Ishikawa (cell line): Measurements from ENCODE around the gene OSER1.
A peak's percentile ranks its signal among the peaks of the same experiment; 100 is the strongest.

Source experiments
- CEBPB ChIP-seq: IDR thresholded peaks from 2 replicates; pipeline ENCODE4 v1.6.1; 2012
- CREB1 ChIP-seq: IDR thresholded peaks from 2 replicates; pipeline ENCODE4 v1.6.1; 2012; ENCODE audit warnings: low read depth
- EGR1 ChIP-seq: IDR thresholded peaks from 2 replicates; pipeline ENCODE4 v1.6.1; 2012
- EP300 ChIP-seq: IDR thresholded peaks from 2 replicates; pipeline ENCODE4 v1.6.1; 2012; ENCODE audit warnings: borderline replicate concordance
- FOXM1 ChIP-seq: IDR thresholded peaks from 2 replicates; pipeline ENCODE4 v1.6.1; 2012; ENCODE audit warnings: low read depth, borderline replicate concordance
- MAX ChIP-seq: IDR thresholded peaks from 2 replicates; pipeline ENCODE4 v1.6.1; 2012
- NFIC ChIP-seq: IDR thresholded peaks from 2 replicates; pipeline ENCODE4 v1.6.1; 2012
- RAD21 ChIP-seq: IDR thresholded peaks from 2 replicates; pipeline ENCODE4 v1.6.1; 2012; ENCODE audit warnings: low read depth
- REST ChIP-seq: IDR thresholded peaks from 2 replicates; pipeline ENCODE4 v1.6.1; 2012; ENCODE audit warnings: low read depth, mild to moderate bottlenecking
- TAF1 ChIP-seq: IDR thresholded peaks from 2 replicates; pipeline ENCODE4 v1.6.1; 2012; ENCODE audit warnings: low read depth, mild to moderate bottlenecking
- TCF12 ChIP-seq: IDR thresholded peaks from 2 replicates; pipeline ENCODE4 v1.6.1; 2012; ENCODE audit warnings: low read depth
- TEAD4 ChIP-seq: IDR thresholded peaks from 2 replicates; pipeline ENCODE4 v1.6.1; 2012
- USF1 ChIP-seq: IDR thresholded peaks from 2 replicates; pipeline ENCODE4 v1.6.1; 2012
- YY1 ChIP-seq: IDR thresholded peaks from 2 replicates; pipeline ENCODE4 v1.6.1; 2012; ENCODE audit warnings: low read depth
- ZBTB7A ChIP-seq: IDR thresholded peaks from 2 replicates; pipeline ENCODE4 v1.6.1; 2012; ENCODE audit warnings: low read depth

The OSER1 gene

GRCh38 chr20:44190197-44190852 lies 20.2 kb downstream of the OSER1 start:
- TF ChIP-seq TEAD4: 0 out of 2 replicates have a peak, but pooled peaks have one; percentile 30
- TF ChIP-seq FOXM1: peak; percentile 52; the same call in 1 of the 2 replicates
- peak; percentile 42; the same call in 1 of the 2 replicates for TF ChIP-seq MAX
- peak; percentile 98 for TF ChIP-seq RAD21

GRCh38 chr20:44188752-44189151 lies 21.8 kb downstream of the OSER1 start:
- TF ChIP-seq EGR1 (no peak), REST (no peak), CEBPB (no peak), ZBTB7A (no peak), FOXM1 (no peak), CREB1 (no peak), TAF1 (no peak), TEAD4 (no peak), RAD21 (no peak), NFIC (no peak), EP300 (no peak), MAX (no peak), USF1 (no peak), YY1 (no peak)

GRCh38 chr20:44187772-44188709 lies 22.5 kb downstream of the OSER1 start:
- TF ChIP-seq FOXM1: no peak
- TF ChIP-seq YY1: no peak
- no peak for TF ChIP-seq NFIC
- TF ChIP-seq TCF12: no peak

GRCh38 chr20:44187054-44187771 lies 23.4 kb downstream of the OSER1 start, which contains the start of gene JPH2:
Gene JPH2 (minus strand): TSS chr20:44187188. CDS start chr20:44186705, 483 bp downstream.
- TF ChIP-seq TEAD4 (peak; percentile 18; the same call in 1 of the 2 replicates), TAF1 (no peak)

- TF ChIP-seq TCF12 (no peak), REST (no peak), EGR1 (no peak), ZBTB7A (no peak), CREB1 (no peak), EP300 (no peak), NFIC (no peak), CEBPB (no peak)
Measured at GRCh38 chr20:44186674-44187053, 23.9 kb downstream of the OSER1 start.

- no peak for TF ChIP-seq YY1
- no peak for TF ChIP-seq REST
- no peak for TF ChIP-seq NFIC
- no peak for TF ChIP-seq CREB1
- no peak for TF ChIP-seq TEAD4
- no peak for TF ChIP-seq EGR1
Measured at GRCh38 chr20:44186201-44186600, 24.4 kb downstream of the OSER1 start.
